Right cardiac atrium (tissue), 5 donors: ENCODE measurements around the gene DISP3. TPM values are rescaled to one million over a fixed set of nuclear protein-coding genes. Genes with fewer than 3 reads are reported as not detected.

Experiments used
- ATAC-seq, 2 donors: fragments of 200-7000 bp; cut with Tn5 transposase; one replicate each; pipeline versions ENCODE4 v1.8.0 to v1.9.1; 2020; ENCODE audit warnings: moderate library complexity in 2 of 2, mild to moderate bottlenecking in 1 of 2
- DNase-seq, 3 donors: peaks; one replicate each; pipeline ENCODE4 v3.0.0-alpha.2; 2020
- H3K27ac ChIP-seq: one replicate; pipeline ENCODE4 v1.5.1; 2013; ENCODE audit warnings: mild to moderate bottlenecking, low read length, control low read depth, moderate library complexity
- H3K27me3 ChIP-seq: one replicate; pipeline ENCODE4 v1.6.1; 2013; ENCODE audit not compliant: control insufficient read depth, insufficient read depth
- H3K4me1 ChIP-seq: one replicate; pipeline ENCODE4 v1.6.1; 2013; ENCODE audit warnings: low read length; ENCODE audit not compliant: control insufficient read depth, insufficient read depth
- H3K4me3 ChIP-seq: one replicate; pipeline ENCODE4 v1.5.1; 2013; ENCODE audit warnings: low read length, control low read depth
- H3K9me3 ChIP-seq: one replicate; pipeline ENCODE4 v1.6.1; 2013; ENCODE audit warnings: low read length; ENCODE audit not compliant: control insufficient read depth
- WGBS: extraction: QIAGEN DNeasy Blood & Tissue Kit; methylation state at CpG from one replicate; pipeline ENCODE4 v1.1.7; 2013; 5-methylcytosine and 5-hydroxymethylcytosine counted together
- intact Hi-C, 4 donors: fragments of 100-400 bp; cut with DNase I; formaldehyde crosslinking; loops; one replicate each; pipeline versions ENCODE4 v1.11.0 to v1.14.0; 2022 to 2023
- polyA plus RNA-seq: library from polyadenylated mRNA; stranded (reverse); fragments of 200-250 nt; gene quantifications from one replicate; pipeline ENCODE4 v1.2.3, GENCODE V29; 2013
- total RNA-seq, 4 donors: library from RNA; stranded (reverse); fragmentation: NEBNext Ultra II Directional; extraction: Animal tissue kit (Norgen Biotek cat#: 25700); gene quantifications; one replicate each; pipeline ENCODE4 v1.2.1, GENCODE V29; 2021
- donor health status: healthy with polysubstance abuse.
- donor health status: DM: no; HTN: yes; CAD: no.
- donor health status: DM: no; HTN: no; CAD: no.
- donor health status: DM: no; HTN: yes; CAD: no; lungs with severe emphysema.
- donor health status: DM: yes; HTN: yes; CAD: no.

The DISP3 gene
- total and polyA plus RNA-seq, 5 donors = 0.02 to 0.06 TPM; not detected in 3

- ATAC-seq = no peak
- H3K4me3 ChIP-seq = no peak overlapping the region
- intact Hi-C loops = loop anchor here in 1 of 4 donors (10.0 kb wide), 1 partner anchor 160 kb away; no protein-coding TSS in a partner anchor
- H3K4me1 ChIP-seq = no peaks in the 10 kb centered on the region
- H3K27ac ChIP-seq = no peak overlapping the region
- H3K9me3 ChIP-seq = no peaks in the 10 kb centered on the region
- peaks cover 4% of the 10 kb centered on the region for H3K27me3 ChIP-seq
- DNase-seq = no peak
- WGBS = 75% methylated on average over 5 of the region's 5 CpGs
Measured at GRCh38 chr1:11474826-11475225, 4.1 kb upstream of the DISP3 start.

- DNase-seq (no peak), ATAC-seq (no peak)
- Histone ChIP-seq H3K9me3 (no peaks in the 10 kb centered on the region), H3K27ac (no peak overlapping the region), H3K4me1 (no peaks in the 10 kb centered on the region), H3K27me3 (peaks cover 4% of the 10 kb centered on the region), H3K4me3 (no peak overlapping the region)
- intact Hi-C loops = loop anchor here in 1 of 4 donors (10.0 kb wide), 1 partner anchor 159 kb away; no protein-coding TSS in a partner anchor
- 74% methylated on average over 4 of the region's 4 CpGs for WGBS
Measured at GRCh38 chr1:11475748-11476147, 3.2 kb upstream of the DISP3 start.

DNA sequence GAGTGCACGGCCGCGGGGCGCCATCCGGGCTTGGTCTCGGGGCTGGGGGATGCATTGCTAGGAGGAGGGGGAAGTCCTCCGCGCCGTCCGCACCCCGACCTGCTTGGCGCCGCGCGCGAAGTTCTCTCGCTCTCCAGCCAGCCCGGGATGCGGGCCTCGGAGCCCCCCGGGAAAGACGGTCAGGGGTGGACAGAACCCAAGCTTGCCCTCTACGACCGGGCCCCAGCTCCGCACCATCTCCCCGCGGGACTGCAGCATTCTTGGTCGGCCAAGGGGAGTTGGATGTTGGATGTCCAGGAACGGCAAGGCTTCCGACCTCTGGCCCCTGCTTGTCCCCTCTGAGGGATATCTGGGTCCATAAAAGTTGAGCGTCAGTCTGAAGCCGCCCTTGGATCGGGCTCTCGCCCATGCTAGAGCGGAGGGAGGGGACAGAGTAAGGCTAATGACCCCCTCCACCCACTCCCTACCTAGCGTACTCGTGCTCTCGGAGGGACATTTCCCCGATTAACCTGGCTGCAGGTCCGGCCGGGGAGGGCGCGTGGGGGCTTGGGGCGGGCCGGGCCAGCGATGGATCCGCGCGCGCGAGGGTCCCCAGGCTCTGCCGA, 522 bp downstream of the DISP3 start:
- Histone ChIP-seq H3K27ac (no peak overlapping the region), H3K27me3 (peaks cover 4% of the 10 kb centered on the region), H3K4me1 (no peaks in the 10 kb centered on the region), H3K4me3 (peak overlapping the region; percentile 15), H3K9me3 (no peaks in the 10 kb centered on the region)
- WGBS = 1% methylated on average over 52 of the region's 52 CpGs
- intact Hi-C loops = loop anchor here in 1 of 4 donors (10.0 kb wide), 1 partner anchor 155 kb away; no protein-coding TSS in a partner anchor
- ATAC-seq (no peak), DNase-seq (no peak)

- Histone ChIP-seq H3K27me3 (no peaks in the 10 kb centered on the region), H3K4me3 (no peak overlapping the region), H3K27ac (no peak overlapping the region), H3K4me1 (no peaks in the 10 kb centered on the region), H3K9me3 (no peaks in the 10 kb centered on the region)
- DNase-seq (no peak), ATAC-seq (no peak)
- intact Hi-C loops = loop anchor here in 1 of 4 donors (10.0 kb wide), 1 partner anchor 154 kb away; no protein-coding TSS in a partner anchor
- WGBS = 28% methylated on average over 4 of the region's 4 CpGs
Measured at GRCh38 chr1:11481019-11481418, 2.1 kb downstream of the DISP3 start.

DNA sequence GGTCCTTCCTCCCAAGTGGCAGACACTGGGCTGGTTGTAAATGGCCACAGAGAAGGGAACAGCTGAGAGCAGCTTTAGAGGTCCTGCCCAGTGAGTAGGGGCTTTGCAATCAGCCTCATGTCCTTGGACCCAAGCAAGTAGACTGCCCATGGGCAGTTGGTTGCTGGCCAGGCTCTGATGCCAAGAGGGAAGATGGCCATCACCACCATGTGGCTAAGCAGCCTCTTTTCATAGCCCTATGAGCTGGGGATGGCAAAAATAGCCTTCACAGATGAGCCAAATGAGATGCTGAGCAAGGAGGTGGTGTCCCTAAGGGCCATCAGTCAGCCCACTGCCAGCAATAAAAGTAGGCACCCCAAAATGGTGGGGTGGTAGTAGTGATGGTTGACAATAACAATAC, 3.2 kb downstream of the DISP3 start:
- intact Hi-C loops = loop anchor here in 1 of 4 donors (10.0 kb wide), 1 partner anchor 153 kb away; no protein-coding TSS in a partner anchor
- Histone ChIP-seq H3K27ac (no peak overlapping the region), H3K4me1 (no peaks in the 10 kb centered on the region), H3K4me3 (no peak overlapping the region), H3K9me3 (no peaks in the 10 kb centered on the region), H3K27me3 (no peaks in the 10 kb centered on the region)
- ATAC-seq = no peak
- no peak for DNase-seq

- intact Hi-C loops = loop anchor here in 1 of 4 donors (10.0 kb wide), 1 partner anchor 152 kb away; no protein-coding TSS in a partner anchor
- Histone ChIP-seq H3K4me3 (no peak overlapping the region), H3K4me1 (no peaks in the 10 kb centered on the region), H3K27me3 (no peaks in the 10 kb centered on the region), H3K27ac (no peak overlapping the region), H3K9me3 (no peaks in the 10 kb centered on the region)
- DNase-seq (no peak), ATAC-seq (no peak)
- WGBS = 68% methylated on average over 18 of the region's 18 CpGs
Measured at GRCh38 chr1:11482701-11483479, 3.9 kb downstream of the DISP3 start.

- no peak for DNase-seq
- H3K27ac ChIP-seq = no peak overlapping the region
- no peaks in the 10 kb centered on the region for H3K27me3 ChIP-seq
- H3K9me3 ChIP-seq = no peaks in the 10 kb centered on the region
- ATAC-seq = peak in 1 of 2 donors; percentile 25
- intact Hi-C loops = loop anchor here in 1 of 4 donors (10.0 kb wide), 1 partner anchor 151 kb away; no protein-coding TSS in a partner anchor
- no peaks in the 10 kb centered on the region for H3K4me1 ChIP-seq
- H3K4me3 ChIP-seq = no peak overlapping the region
- 61% methylated on average over 10 of the region's 10 CpGs for WGBS
Measured at GRCh38 chr1:11483581-11484320, 4.8 kb downstream of the DISP3 start.

GRCh38 chr1:11484321-11484655, 5.3 kb downstream of the DISP3 start:
- no peaks in the 10 kb centered on the region for H3K9me3 ChIP-seq
- H3K4me3 ChIP-seq = no peak overlapping the region
- H3K4me1 ChIP-seq = no peaks in the 10 kb centered on the region
- WGBS = 51% methylated on average over 7 of the region's 7 CpGs
- intact Hi-C loops = loop anchor here in 1 of 4 donors (10.0 kb wide), 1 partner anchor 151 kb away; no protein-coding TSS in a partner anchor
- ATAC-seq (peak; percentile 11 to 44), DNase-seq (peak in 1 of 3 donors; percentile 63)
- no peak overlapping the region for H3K27ac ChIP-seq
- H3K27me3 ChIP-seq = no peaks in the 10 kb centered on the region

GRCh38 chr1:11485191-11485590, 6.2 kb downstream of the DISP3 start:
- WGBS = 54% methylated on average over 6 of the region's 6 CpGs
- no peak for ATAC-seq
- no peak for DNase-seq
- no peaks in the 10 kb centered on the region for H3K4me1 ChIP-seq
- no peak overlapping the region for H3K4me3 ChIP-seq
- no peaks in the 10 kb centered on the region for H3K9me3 ChIP-seq
- intact Hi-C loops = loop anchor here in 1 of 4 donors (10.0 kb wide), 1 partner anchor 150 kb away; no protein-coding TSS in a partner anchor
- H3K27ac ChIP-seq = no peak overlapping the region
- no peaks in the 10 kb centered on the region for H3K27me3 ChIP-seq

DNA sequence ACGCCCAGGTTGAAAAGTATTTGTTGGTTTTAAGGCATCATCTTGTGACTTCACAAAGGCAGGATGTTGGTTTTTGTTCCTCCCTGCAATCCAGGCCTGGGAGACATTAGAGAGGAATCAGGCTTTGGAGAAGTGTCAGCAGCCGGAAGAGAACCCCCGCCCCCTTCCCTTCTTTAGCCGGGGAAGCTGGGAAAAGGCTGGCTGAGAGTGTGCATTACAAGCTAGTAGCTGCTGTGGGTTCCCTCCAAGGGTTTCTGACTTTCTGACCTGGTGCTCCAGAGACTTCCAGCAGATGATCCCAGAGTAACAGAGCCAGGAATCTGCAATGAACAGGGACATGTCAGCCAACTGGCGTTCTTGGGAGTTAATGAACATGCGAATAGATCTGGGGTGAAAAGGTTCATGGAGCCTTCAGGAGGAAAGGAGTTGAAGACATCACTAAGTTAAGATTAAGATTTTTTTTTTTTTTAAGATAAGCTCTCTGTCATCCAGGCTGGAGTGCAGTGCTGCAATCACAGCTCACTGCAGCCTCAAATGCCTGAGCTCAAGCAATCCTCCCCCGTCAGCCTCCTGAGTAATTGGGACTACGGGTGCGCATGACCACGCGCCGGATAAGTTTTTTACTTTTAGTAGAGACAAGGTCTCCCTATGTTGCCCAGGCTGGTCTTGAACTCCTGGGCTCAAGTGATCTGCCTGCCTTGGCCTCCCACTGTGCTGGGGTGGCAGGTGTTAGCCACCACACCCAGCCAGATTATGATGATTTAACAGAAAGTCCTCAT, 7.5 kb downstream of the DISP3 start:
- DNase-seq (no peak), ATAC-seq (no peak)
- no peak overlapping the region for H3K27ac ChIP-seq
- H3K27me3 ChIP-seq = no peaks in the 10 kb centered on the region
- no peaks in the 10 kb centered on the region for H3K4me1 ChIP-seq
- 54% methylated on average over 12 of the region's 12 CpGs for WGBS
- H3K9me3 ChIP-seq = no peaks in the 10 kb centered on the region
- H3K4me3 ChIP-seq = no peak overlapping the region
- intact Hi-C loops = loop anchor here in 1 of 4 donors (10.0 kb wide), 1 partner anchor 148 kb away; no protein-coding TSS in a partner anchor
